GM12892 (cell line): ENCODE measurements around the gene RASGRP4.
"Not testable (repeated sequence)": the region's sequence is repeated elsewhere in the genome, so short reads cannot be mapped to it uniquely, and the experiment has no call there.

Experiments
- DNase-seq: peaks from one replicate; pipeline ENCODE4 v3.0.0; 2011; ENCODE audit not compliant: insufficient read length
- FAIRE-seq: peaks from 2 replicates; lab custom pipeline; 2011; peaks lifted over from hg19 to GRCh38; lab: Jason Lieb, UNC
- POLR2A ChIP-seq: IDR thresholded peaks from 2 replicates; pipeline ENCODE4 v1.6.1; 2011; ENCODE audit warnings: low read depth, low read length, control low read depth
- POLR2AphosphoS5 ChIP-seq: IDR thresholded peaks from 2 replicates; pipeline ENCODE4 v1.6.1; 2011; ENCODE audit warnings: low read depth, low read length, control low read depth
- TAF1 ChIP-seq: IDR thresholded peaks from 2 replicates; pipeline ENCODE4 v1.6.1; 2011; ENCODE audit warnings: low read depth, mild to moderate bottlenecking, control low read depth, low read length, borderline replicate concordance

RASGRP4 gene

GRCh38 chr19:38425222-38425809 lies 703 bp downstream of the RASGRP4 start:
- DNase-seq = no peak
- TF ChIP-seq POLR2AphosphoS5 (no peak), TAF1 (no peak)
- no peak for FAIRE-seq

GRCh38 chr19:38424272-38424671 lies 1.7 kb downstream of the RASGRP4 start:
- FAIRE-seq = no peak
- TF ChIP-seq TAF1 (no peak), POLR2A (no peak), POLR2AphosphoS5 (no peak)
- no peak for DNase-seq

- no peak for TF ChIP-seq POLR2AphosphoS5
- no peak for TF ChIP-seq POLR2A
- no peak for TF ChIP-seq TAF1
- DNase-seq (no peak), FAIRE-seq (no peak)
These were observed 3.6 kb downstream of the RASGRP4 start for GRCh38 chr19:38422438-38422837.

GRCh38 chr19:38421856-38422255 lies 4.2 kb downstream of the RASGRP4 start:
- DNase-seq (no peak), FAIRE-seq (no peak)
- no peak for TF ChIP-seq TAF1
- no peak for TF ChIP-seq POLR2AphosphoS5
- no peak for TF ChIP-seq POLR2A

- no peak for FAIRE-seq
- no peak for DNase-seq
- no peak for TF ChIP-seq TAF1
- TF ChIP-seq POLR2AphosphoS5 = no peak
- TF ChIP-seq POLR2A = no peak
These were observed 5.1 kb downstream of the RASGRP4 start for GRCh38 chr19:38420935-38421334.

GRCh38 chr19:38417544-38418506 lies 8.2 kb downstream of the RASGRP4 start:
- peak; percentile 59 for DNase-seq
- peak; percentile 9 for FAIRE-seq
- no peak for TF ChIP-seq POLR2AphosphoS5
- no peak for TF ChIP-seq TAF1
- TF ChIP-seq POLR2A = no peak

GRCh38 chr19:38417146-38417543 lies 8.9 kb downstream of the RASGRP4 start:
- DNase-seq (no peak), FAIRE-seq (no peak)
- TF ChIP-seq TAF1 (no peak), POLR2A (no peak), POLR2AphosphoS5 (no peak)

GRCh38 chr19:38413416-38413815 lies 12.6 kb downstream of the RASGRP4 start:
- DNase-seq (no peak), FAIRE-seq (no peak)
- TF ChIP-seq POLR2AphosphoS5 (no peak), POLR2A (no peak), TAF1 (no peak)

GRCh38 chr19:38412961-38413360 lies 13.1 kb downstream of the RASGRP4 start:
- FAIRE-seq (no peak), DNase-seq (no peak)
- TF ChIP-seq POLR2AphosphoS5 (no peak), POLR2A (no peak), TAF1 (no peak)

- TF ChIP-seq POLR2AphosphoS5 (no peak), POLR2A (no peak), TAF1 (no peak)
- no peak for FAIRE-seq
- DNase-seq = no peak
These were observed 13.5 kb downstream of the RASGRP4 start for GRCh38 chr19:38412491-38412890.

GRCh38 chr19:38411898-38412297 lies 14.1 kb downstream of the RASGRP4 start:
- not testable (repeated sequence) for DNase-seq, FAIRE-seq

GRCh38 chr19:38411041-38411712 lies 14.8 kb downstream of the RASGRP4 start:
- DNase-seq (no peak), FAIRE-seq (no peak)
- TF ChIP-seq POLR2AphosphoS5 (no peak), POLR2A (no peak), TAF1 (no peak)

- not testable (repeated sequence) for DNase-seq, FAIRE-seq
These were observed 15.6 kb downstream of the RASGRP4 start for GRCh38 chr19:38410407-38410806.
